UCSD-AML1 (cell line): ENCODE data around the gene NFASC.
A peak's percentile ranks its signal among the peaks of the same experiment; 100 is the strongest.

Experiments used
- DNase-seq: peaks from one replicate; lab custom pipeline; 2025; ENCODE audit not compliant: unreplicated experiment; lab: John Stamatoyannopoulos, UW

Gene NFASC

DNA sequence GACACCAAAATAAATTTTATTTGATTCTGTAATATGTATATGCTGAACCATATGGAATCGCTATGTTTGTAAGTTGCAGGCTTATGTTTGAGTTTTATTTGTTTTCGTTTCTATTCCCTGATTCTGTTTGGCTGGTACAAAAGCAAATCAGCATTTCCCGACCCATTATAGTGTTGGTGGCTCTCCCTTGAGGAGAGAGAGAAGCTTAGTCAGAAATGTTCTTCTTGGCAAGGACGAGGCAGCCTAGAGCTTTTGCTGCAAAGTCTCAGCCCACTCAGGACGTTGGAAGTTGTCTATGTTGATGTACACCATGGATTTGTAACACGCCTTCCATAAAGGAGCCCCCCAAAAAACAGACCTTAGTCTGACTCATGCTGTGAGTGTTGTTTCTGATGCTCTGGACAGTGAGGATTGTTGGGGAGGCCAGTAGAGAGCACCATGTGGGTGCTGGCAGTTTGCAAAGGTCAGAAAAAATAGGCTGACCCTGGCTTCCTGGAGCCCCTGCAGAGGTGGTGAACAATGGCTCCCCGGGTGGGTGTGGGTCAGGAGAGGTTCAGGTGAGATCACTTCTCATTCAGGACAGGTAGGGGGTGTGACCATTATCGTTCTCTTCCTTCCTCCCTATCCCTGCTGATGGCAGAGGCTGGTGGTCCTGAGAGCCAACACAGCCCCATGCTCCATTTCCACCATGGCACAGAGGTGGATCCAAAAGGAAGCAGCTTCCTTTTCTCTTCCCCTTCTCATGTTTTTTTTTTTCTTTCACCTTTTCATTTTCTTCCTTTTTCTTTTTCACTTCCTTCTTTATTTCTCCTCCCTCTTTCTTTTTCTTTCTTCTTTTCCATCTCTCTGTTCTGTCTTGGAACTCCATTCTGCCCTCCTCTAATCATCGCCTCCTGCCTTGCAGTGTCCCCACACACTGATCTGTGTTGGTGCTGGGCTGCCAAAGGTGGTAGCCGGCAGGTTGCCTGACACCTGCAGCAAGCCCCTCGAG is 88.0 kb downstream of the NFASC start:
- DNase-seq, result no peak

DNA sequence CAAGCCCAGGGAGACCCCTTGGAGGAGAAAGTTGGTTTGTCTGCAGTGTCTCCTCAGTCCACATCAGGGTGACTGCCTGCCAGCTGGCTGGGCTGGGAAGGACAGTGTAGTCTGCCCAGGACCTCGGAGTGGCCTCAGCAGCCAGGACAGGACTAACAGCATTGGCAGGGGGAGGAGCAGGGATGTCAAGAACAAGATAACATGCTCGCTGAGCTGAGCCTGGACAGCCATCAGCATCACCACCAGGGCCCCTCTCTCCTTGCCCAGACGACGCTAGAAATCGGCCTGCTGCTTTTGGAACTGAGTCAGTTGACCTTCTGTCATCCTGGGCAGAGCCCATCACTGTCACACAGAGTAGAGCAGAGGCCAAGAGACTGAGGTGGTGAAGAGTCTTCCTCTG is 88.7 kb downstream of the NFASC start:
- DNase-seq, result no peak

DNA sequence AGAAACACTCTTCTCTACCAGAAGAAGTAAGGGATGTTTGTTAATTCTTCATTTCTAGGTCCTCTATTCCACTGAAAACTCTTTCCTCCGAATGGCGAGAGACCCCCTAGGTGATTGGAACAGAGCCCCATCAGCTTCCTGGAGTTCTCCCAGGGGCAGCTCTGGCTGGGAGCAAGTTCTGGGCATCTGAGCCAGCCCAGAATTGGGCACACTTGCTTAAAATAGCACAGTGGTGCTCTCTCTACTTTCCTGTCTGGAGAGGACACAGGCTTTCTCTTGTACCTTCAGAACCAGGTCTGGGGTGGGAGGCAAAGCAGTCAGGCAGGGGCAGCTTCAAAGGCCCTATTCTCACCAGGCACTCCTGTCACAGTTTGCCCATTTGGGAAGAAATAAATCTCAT is 89.2 kb downstream of the NFASC start:
- DNase-seq, result no peak

DNA sequence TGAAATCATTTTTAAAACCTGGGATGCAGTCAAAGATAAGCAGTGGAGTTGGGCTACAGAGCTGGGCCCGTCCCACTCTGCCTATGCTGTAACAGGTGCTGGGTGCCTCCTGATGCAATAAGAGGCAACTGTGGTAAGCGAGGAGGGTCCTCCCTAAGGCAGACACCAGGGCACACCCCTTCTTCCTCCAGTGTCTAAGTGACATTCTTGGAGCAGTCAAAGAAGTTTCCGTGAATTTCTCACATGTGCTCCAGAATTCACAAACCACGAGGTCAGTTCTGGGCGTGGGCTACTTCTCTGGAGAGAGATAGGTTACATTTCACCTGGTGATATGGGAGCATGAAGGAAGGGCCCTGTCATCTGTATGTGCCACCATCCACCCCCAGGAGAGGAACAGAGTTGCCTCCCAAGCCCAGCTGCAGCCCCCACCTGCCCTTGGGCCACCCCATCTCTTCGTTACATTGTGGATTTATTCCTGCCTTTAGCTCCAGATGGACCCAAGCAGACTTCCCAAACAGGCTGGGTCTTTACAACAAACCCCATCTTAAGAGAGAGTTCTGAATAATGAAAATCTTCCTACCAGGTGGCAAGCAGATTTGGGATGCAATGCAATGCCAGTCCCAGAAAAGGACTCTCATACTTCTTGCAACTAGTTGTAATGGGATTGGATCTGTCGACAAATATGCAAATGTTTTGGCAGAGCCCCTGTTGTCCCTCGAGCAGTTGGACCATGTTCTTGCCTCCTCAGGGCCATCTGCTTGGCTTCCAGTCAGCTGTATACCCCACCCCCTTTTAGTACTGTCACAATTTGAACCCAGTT is 89.9 kb downstream of the NFASC start:
- DNase-seq, result no peak

DNA sequence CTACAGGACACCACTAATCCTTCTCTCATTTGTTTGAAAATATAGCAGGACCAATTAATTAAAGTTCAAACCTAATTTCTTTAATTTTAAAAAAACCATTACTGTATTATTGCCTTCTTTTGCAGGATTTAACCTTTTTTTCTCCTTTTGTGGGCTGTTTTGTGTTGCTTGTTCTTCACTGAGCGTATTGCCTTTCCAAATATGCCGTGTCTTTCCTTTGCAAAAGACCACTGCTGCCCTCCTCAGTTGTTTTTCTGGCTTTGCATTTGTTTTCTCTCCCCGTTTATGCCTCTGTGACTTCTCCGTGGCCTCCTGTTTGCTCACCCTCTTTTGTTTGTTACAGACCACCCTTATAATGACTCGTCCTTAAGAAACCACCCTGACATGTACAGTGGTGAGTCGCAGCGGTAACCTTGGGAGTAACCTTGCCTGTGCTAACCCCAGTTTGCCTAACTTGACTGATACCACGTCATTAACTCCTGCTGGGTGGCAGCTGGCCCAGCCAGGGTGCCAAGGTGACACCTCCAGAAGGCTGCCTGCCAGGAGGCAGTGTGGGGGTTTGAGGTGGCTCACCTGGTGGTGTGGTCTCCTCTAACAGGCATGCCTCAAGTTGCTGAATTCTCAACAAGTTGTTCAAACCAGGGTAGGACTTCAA is 91.2 kb downstream of the NFASC start:
- DNase-seq, result no peak

DNA sequence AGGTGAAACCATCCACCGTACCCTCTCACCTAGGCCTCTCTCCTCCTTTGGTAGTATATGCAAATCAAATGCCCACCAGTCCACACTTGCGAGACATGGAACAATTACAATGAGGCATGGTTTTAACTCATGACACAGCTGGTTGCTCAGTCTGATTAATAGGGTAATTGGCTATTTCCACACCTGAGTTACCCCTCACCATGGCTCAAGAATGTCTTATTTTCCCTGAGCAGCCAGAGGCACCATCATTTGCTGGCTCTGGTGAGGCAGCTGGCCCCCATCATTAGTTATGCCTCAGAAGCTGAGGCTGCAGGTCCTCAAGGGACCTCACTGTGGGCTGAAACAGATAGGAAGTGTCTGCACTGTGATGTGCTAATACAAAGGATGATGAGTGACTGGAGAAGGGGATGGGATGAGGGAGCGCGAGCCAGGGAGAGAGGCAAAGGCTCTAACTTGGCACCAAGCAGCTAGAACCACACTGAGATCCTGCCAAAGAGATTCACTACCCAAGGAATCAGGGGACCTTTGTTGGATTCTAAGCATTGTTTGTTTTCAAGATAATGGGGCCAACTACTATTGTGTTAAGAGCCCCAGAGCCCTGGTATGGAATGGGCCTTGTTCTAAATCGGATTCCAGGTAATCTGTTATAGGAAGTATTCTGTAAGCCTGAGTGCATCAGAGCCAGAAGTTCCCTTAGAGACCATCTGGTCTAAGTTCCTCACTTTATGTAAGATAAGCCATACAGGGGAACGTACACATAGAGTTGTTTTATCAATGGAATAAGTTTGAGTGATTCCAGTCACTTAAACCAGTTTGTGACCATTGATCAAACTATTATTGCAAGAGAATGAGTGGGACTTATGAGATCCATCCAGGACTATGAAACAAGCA is 92.3 kb downstream of the NFASC start:
- no peak for DNase-seq

DNA sequence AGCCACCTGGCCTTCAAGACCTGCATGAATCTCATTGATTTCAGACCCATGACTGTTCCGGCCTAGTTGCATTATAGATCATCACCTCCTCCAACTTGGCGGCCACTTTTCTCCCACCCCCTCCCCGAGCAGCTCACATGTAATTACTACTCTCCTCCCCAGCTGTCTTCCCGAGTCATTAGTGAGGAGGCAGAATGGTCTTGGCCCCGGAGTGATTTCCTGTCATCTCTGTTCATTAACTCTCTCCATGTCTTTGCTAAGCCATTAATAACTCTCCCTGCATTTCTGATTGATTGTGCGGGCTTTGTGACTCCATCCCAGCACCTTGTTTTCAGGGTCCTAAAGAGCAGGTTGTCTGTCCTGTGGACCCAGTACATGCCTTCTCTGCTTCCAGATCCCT is 96.8 kb downstream of the NFASC start:
- no peak for DNase-seq

DNA sequence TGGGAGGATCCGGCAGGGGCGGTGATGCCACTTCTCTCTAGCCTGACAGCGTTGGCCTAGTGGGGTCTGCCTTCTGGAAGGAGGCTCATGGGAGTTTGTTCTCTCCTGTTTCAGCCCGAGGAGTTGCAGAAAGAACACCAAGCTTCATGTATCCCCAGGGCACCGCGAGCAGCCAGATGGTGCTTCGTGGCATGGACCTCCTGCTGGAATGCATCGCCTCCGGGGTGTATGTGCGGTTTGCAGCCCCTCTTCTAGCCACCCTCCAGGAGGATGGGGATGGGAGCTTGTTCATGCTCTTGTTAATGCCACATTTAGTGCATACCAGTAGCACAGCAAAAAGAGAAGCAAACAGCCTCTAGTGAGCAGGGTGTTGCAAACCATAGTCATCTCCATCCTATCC is 97.5 kb downstream of the NFASC start:
- DNase-seq, result no peak

DNA sequence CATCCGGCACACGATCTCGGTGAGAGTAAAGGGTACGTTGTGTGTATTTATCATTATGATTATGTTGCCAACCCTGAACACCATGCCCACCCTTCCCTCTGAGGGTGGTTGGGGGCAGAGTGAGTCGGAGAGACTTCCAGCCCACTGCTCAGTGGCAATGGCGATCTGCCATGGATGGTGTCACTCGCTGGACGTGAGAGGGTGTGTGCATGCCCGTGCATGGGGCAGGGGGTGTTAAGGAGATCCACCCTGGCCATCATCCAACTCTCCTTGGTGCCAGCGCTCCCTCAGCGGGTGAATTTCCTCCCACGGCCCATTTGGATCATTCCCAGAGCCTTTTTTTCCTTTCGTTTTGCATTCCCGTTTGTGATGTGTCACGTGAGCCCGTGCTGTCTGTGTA is 98.3 kb downstream of the NFASC start:
- DNase-seq, result no peak

DNA sequence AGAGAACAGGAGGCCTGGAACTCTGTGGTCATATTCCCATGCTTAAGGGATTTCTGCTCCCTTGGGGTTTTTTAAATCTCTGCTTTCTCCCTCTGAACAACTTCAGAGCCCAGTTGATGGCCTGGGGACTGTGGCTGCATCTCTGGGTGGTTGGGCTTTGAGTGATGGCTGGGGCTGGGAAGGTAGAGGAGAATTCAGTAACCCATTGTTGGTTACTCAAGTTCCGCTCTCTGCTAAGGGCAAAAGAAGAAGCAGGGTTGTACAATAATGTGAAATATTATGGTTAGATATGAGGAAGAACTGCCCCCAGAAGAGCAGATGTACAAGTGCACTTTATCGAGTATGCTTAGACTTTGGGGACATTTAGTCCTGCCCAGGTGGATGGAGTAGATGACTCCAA is 100.3 kb downstream of the NFASC start:
- no peak for DNase-seq

DNA sequence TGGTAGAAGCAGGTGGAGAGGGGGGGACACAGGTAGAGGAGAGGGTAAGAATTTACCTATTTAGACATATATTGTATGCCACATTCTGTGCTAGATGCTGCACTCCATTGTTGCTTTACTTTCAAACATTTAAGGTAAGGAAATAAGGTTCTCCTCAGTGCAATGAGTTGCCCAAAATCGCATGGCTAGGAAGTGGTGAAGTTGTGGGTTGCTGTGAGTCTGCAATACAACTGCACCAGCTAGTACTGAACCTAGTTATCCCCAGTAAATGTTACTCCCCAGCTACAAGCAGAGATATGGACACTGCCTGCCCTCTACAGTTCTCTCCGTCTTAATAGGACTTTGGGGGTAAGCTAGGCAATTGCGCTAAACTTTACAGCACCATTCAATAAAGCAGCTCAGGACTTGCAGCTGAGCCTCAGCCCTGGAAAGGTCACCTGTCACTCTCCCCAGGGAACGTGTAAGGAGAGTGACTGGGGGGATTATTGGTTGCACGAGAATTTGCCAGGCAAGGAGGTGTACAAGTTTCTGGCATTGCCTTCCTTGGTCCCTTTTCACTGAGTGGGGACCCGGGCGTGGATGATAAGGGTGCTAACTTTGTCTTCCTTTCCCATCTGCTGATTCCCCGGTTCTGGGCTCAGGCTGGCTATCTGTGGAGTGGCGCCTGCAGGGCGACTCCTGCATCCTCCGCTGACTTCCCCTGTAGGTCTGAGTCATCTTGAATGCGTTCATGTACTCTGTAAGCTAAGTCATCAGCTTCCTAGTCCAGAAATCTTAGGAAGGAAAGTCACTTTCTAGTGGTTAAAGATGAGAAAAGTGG is 101.1 kb downstream of the NFASC start:
- peak; percentile 49 for DNase-seq

DNA sequence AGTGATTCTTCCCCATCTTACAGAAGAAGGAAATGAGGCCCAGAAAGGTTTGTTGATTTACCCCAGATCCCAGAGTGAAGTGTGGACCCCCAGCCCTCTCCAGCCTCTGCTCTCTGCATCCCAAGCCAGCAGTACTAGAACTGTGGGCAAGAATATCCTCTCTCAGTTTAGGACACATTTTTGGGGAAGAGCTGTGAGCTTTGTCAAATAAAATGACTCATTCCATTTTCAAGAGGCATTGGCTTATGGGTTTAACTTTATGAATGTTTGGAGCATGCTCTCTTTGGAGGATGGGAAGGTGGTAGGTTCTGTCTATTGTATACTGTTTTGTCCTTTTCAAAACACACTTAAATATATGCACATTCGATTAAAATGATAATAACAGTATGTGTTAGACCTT is 101.8 kb downstream of the NFASC start:
- no peak for DNase-seq

DNA sequence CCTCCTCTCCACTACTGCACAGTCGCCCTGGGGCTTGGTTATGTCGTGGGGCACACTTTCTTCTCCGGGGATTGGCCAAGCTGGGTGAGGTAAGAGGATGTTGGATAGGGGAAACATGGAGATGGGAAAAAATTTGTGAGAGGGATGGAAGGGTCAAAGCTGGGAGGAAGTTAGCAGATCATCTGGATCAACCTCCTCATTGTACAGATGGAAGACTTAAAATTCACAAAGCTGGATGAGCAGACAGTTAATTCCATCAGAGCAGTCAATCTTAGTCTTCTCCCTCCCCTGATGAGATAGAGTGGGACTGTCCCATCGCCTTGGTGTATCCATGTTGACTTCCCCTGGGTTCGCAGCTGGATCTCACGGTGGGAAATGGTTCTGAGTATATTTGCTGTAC is 102.8 kb downstream of the NFASC start:
- no peak for DNase-seq

DNA sequence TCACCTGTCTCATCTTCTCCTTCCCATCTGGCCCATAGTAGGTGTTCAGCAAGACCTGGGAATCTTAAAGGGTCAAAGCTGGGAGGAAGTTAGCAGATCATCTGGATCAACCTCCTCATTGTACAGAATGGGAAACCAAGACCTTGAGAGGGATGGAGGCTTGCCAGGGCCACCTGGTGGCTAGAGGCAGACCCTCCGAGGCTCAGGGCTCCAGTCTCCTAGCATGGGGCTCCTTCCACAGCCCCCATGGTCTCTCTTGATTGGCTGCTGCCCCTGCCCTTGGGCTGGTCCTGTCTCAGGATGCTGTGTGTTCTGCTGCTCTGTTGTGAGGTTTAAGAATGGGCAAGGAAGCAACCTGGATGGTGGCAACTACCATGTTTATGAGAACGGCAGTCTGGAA is 103.7 kb downstream of the NFASC start:
- DNase-seq, result no peak

DNA sequence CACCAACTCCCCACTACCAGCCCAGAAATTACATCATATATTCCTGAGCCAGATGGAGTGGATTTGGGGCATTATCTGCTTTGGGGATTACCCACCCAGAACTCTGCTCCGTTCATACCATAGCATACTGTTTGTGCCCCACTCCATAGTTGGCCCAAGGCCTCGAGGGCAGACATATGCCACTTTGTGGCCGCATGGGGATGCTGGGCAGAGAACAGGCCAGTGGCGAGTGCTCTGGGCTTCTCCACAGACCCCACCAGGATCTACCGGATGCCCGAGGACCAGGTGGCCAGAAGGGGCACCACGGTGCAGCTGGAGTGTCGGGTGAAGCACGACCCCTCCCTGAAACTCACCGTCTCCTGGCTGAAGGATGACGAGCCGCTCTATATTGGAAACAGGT is 104.4 kb downstream of the NFASC start:
- DNase-seq, result no peak

DNA sequence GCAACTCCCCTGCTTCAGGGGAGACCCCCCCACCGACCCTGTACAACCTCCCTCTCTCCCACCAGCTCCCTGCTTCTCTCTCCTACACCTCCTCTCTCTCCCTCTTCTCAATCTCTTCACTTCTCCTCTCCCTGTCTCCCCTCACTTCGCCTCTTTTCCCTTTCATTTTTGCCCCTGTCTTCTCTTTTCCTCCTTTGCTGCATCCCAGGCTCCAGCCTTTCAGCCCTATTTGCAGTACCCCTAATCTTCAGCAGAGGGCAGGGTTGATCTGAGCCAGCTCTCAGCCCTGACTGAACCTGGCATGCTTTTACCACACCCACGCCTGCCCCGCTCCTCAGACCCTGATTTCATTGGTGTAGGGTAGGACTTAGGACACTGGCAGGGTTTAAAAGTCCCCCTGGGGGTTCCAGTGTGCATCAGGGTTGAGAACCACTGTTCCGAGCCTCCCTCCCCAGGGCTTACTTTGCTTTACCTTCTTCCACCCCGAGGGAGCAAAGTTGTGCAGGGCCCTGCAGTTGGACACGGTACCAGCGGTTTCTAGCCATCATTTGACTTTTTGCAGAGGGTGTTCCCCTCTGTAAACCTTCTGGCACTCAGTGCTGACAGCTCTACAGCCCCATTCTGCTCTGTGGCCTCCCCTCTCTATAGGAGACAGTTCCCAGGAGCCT is 105.0 kb downstream of the NFASC start:
- peak; percentile 49 for DNase-seq

DNA sequence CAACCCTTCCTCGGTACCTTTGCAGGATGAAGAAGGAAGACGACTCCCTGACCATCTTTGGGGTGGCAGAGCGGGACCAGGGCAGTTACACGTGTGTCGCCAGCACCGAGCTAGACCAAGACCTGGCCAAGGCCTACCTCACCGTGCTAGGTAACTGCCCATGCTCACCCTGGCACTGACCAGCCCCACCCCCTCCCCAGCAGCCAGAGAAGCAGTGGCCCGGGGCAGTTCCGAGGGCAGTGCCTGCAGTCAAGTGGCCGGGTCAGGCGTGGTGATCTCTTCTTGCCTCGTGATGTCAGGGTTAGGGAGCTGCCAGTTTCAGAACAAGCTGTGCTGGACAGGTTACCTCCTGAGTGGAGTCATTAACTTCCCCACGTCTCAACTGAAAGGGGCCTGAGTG is 106.0 kb downstream of the NFASC start:
- DNase-seq, result no peak

DNA sequence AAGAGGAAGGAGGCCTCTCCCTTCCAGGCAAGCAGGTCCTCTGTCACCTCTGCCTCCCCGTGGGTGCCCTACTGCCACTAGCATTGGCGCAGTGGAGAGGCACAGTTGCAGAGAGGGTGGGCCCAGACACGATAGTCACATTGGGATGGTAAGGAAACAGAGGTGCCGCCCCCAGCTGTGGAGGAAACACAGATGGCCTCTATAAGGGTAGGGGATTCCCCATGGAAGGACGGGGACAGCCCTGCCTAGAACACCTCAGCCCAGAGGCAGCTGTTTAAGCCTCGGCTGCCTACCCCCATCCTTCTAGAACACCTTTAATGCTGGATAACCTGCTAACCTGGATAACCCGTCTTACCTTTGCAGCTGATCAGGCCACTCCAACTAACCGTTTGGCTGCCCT is 106.7 kb downstream of the NFASC start:
- DNase-seq, result peak; percentile 31

DNA sequence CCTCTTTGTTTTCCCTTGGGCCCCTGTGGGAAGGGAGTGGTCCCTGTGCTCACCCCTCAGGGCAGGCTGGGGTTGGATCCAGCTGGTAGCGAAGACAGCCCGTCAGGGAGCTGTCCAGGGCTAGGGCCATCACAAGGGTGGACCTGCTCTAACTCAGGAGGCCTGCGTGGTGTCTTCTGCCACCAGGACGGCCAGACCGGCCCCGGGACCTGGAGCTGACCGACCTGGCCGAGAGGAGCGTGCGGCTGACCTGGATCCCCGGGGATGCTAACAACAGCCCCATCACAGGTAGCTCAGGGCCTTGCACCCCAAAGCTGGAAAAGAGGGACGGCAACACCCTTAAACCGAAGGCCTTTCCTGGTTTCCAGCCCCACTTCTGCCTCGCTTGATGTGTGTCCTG is 108.1 kb downstream of the NFASC start:
- DNase-seq, result no peak
